Measurements from ENCODE around the gene XRN2.
A peak's percentile ranks its signal among the peaks of the same experiment; 100 is the strongest.
"Not testable (repeated sequence)": the region's sequence is repeated elsewhere in the genome, so short reads cannot be mapped to it uniquely, and the experiment has no call there.

XRN2 gene

DNA sequence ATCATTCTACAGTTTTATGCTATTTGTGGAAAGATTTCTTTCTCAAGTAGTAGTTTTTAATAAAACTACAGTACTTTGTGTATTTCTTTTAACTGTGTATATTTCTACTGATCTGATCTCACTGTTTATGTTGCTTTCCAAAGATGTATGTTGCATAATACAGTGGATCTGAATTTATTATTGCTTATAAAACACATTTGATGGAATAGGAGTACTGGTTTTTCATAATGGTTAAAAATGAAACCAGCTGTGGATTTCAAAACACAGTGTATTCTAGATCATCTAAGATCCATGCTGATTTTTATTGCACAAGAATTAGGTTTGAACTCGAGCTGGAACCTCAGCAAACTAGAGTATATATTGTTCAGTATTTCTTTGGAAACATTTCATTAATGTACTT, 86.2 kb downstream of the XRN2 start:
- no peak for DNase-seq (ENCODE audit: low read depth)

- no peak for DNase-seq (ENCODE audit: low read depth)
Measured at GRCh38 chr20:21390768-21391167, 87.6 kb downstream of the XRN2 start.

GRCh38 chr20:21391185-21391971, 88.2 kb downstream of the XRN2 start:
- DNase-seq (ENCODE audit: low read depth) = no peak

- DNase-seq (ENCODE audit: low read depth) = no peak
Measured at GRCh38 chr20:21391972-21392352, 88.8 kb downstream of the XRN2 start.

DNA sequence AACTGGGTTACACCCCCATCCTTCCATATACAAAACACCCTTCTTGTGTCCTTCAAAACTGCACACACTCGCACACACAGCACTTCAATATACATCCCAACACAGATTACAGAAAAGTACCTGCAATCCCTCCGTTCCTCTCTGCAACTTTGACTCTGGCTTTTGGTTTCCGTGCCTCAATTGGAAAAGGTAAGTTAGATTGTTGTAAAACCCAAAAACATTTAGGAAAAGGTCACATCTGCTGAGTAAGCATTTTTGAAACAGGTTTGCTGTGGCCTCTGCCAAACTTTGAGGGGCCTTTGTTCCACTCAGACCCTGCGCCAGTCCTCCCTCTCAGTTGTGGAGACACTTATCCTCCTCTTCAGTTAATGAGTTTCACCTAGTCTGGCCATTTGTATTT, 90.0 kb downstream of the XRN2 start:
- DNase-seq (ENCODE audit: low read depth) = no peak

DNA sequence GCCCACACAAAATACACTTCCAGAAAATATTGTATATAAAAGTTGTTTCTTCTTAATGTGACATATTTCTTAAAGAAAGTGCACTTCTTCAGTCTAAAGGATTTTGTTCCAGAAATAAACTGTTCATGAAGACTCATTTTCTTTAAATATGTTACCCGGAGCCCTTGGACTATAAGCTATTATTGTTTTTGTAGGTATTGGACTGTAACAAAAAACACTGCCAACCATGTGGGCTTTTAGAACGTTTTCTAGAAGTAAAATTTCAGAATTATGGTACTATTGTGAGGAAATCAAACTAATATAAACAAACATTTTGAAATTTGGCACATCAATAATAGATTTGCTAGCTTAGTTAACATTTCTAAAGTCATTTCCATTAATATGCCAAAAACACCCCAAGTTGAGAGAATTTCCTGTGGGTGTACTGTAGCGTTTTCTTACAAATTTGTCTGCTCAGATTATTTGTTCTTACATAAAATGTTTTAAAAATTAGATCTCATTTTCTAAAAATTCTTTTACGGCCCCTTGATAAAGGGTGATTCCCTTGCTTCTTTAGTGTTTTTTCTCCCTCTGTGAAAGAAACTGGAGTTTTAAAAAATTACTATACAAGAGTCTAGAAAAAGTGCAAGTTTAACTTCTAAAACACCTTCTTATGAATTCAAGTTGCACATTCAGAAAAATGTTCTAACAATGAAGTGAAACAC, 90.8 kb downstream of the XRN2 start:
- no peak for DNase-seq (ENCODE audit: low read depth)

GRCh38 chr20:21394551-21394950, 91.4 kb downstream of the XRN2 start:
- DNase-seq (ENCODE audit: low read depth) = no peak

- DNase-seq (ENCODE audit: low read depth) = no peak
Measured at GRCh38 chr20:21395051-21395665, 92.0 kb downstream of the XRN2 start.

GRCh38 chr20:21395666-21396598, 92.8 kb downstream of the XRN2 start:
- DNase-seq (ENCODE audit: low read depth) = peak; percentile 38

GRCh38 chr20:21396599-21397340, 93.6 kb downstream of the XRN2 start:
- DNase-seq (ENCODE audit: low read depth) = no peak

DNA sequence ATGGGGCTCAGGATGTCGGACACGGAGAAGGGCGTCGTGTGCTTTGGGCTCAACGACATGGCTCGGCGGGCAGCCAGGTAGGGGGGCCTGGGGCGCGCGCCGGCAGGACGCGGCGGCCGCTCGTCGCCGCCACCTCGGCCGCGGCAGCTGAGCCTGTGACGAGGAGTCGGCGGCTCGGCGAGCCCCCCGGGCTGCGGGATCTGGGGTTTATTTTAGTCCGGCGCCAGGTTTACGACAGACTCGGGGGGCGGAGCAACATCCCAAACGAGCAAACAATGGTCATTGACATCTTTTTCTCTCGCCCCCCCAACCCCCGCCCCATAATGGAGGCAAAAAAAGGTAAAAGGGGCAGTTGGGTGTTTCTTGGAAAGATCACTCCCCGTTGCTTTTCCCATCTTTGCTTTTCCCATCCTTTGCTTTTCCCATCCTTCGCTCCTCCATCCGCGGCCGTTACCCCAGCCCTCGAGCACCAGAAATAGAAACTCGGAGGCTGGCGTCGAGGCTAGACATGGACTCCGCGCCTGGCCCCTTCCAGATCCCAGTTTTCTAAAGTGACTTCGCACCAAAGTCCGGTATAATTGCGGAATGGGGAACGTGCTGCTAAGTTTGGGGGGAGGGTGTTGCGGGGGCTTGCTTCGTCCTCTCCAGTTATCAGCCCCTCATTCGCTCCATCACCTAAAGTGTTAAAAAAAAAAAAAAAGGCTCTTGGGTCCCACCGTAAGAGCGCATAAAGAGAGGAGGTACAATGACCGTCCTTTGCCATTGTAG, 94.4 kb downstream of the XRN2 start, which contains the start of gene NKX2-4:
Gene NKX2-4, minus strand, starts transcription at position 186 of the 768 bp plus-strand sequence. Its CDS starts 127 bp downstream, at position 59.
- no peak for DNase-seq (ENCODE audit: low read depth)

- no peak for DNase-seq (ENCODE audit: low read depth)
Measured at GRCh38 chr20:21398109-21399004, 95.2 kb downstream of the XRN2 start.

GRCh38 chr20:21399005-21399475, 95.9 kb downstream of the XRN2 start:
- no peak for DNase-seq (ENCODE audit: low read depth)

DNA sequence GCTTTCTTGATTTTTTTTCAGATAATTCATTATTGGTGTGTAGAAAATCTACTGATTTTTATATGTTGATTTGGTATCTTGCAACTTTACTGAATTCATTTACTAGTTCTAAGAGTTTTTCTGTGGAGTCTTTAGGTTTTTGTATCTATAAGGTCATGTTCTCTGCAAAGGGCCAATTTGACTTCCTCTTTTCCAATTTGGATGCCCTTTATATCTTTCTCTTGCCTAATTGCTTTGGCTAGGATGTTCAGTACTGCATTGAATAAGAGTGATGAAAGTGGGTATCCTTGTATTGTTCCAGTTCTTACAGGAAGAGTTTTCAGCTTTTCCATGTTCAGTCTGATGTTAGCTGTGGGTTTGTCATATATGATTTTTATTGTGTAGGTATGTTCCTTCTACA, 108.6 kb downstream of the XRN2 start:
- no peak for DNase-seq (ENCODE audit: low read depth)

- DNase-seq (ENCODE audit: low read depth) = not testable (repeated sequence)
Measured at GRCh38 chr20:21413996-21414395, 110.9 kb downstream of the XRN2 start.

DNA sequence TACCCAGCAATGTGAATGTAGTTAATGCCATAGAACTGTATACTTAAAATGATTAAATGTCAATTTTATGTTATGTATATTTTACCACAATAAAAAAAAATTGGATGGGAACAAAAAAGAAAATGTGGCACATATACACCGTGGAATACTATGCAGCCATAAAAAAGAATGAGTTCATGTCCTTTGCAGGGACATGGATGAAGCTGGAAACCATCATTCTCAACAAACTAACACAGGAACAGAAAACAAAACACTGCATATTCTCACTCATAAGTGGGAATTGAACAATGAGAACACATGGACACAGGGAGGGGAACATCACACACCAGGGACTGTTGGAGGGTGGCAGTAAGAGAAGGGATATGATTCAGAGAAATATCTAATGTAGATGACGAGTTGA, 116.0 kb downstream of the XRN2 start:
- not testable (repeated sequence) for DNase-seq (ENCODE audit: low read depth)

- no peak for DNase-seq (ENCODE audit: low read depth)
Measured at GRCh38 chr20:21421601-21422236, 118.6 kb downstream of the XRN2 start.

- DNase-seq (ENCODE audit: low read depth) = not testable (repeated sequence)
Measured at GRCh38 chr20:21423712-21424111, 120.6 kb downstream of the XRN2 start.

- DNase-seq (ENCODE audit: low read depth) = no peak
Measured at GRCh38 chr20:21424846-21425245, 121.7 kb downstream of the XRN2 start.
